Activated CD4-positive, alpha-beta T cell treated with anti-CD3 and anti-CD28 coated beads, Interleukin-2, amount 50 U/mL, for 16 hours (primary cell): ENCODE results near the gene ADNP2.

Experiments used
- DNase-seq: peaks from one replicate; pipeline ENCODE4 v3.0.0-alpha.2; 2020

ADNP2 gene

GRCh38 chr18:80106482-80107051 is 2.5 kb upstream of the ADNP2 start:
- DNase-seq: no peak

GRCh38 chr18:80107426-80107825 is 1.6 kb upstream of the ADNP2 start:
- DNase-seq: no peak

GRCh38 chr18:80108121-80108536 is 933 bp upstream of the ADNP2 start:
- DNase-seq: no peak

GRCh38 chr18:80109676-80110078 is 615 bp downstream of the ADNP2 start:
- peak; percentile 27 for DNase-seq

- DNase-seq: no peak
Observed at GRCh38 chr18:80112624-80113248, 3.7 kb downstream of the ADNP2 start.

GRCh38 chr18:80115035-80115434 is 6.0 kb downstream of the ADNP2 start:
- no peak for DNase-seq

- DNase-seq: no peak
Observed at GRCh38 chr18:80119111-80119510, 10.0 kb downstream of the ADNP2 start.

GRCh38 chr18:80120932-80121331 is 11.9 kb downstream of the ADNP2 start:
- no peak for DNase-seq

GRCh38 chr18:80124131-80124530 is 15.1 kb downstream of the ADNP2 start:
- DNase-seq: no peak

GRCh38 chr18:80126797-80127196 is 17.7 kb downstream of the ADNP2 start:
- DNase-seq: no peak

- no peak for DNase-seq
Observed at GRCh38 chr18:80127635-80128034, 18.6 kb downstream of the ADNP2 start.

- no peak for DNase-seq
Observed at GRCh38 chr18:80129672-80130367, 20.8 kb downstream of the ADNP2 start.

- DNase-seq: no peak
Observed at GRCh38 chr18:80130555-80130954, 21.5 kb downstream of the ADNP2 start.

- DNase-seq: no peak
Observed at GRCh38 chr18:80132180-80132812, 23.2 kb downstream of the ADNP2 start.

- DNase-seq: no peak
Observed at GRCh38 chr18:80133124-80133523, 24.1 kb downstream of the ADNP2 start.

- no peak for DNase-seq
Observed at GRCh38 chr18:80135136-80135535, 26.1 kb downstream of the ADNP2 start.

- DNase-seq: no peak
Observed at GRCh38 chr18:80136679-80137078, 27.6 kb downstream of the ADNP2 start.

- no peak for DNase-seq
Observed at GRCh38 chr18:80137137-80137536, 28.1 kb downstream of the ADNP2 start.

- DNase-seq: no peak
Observed at GRCh38 chr18:80137976-80138375, 28.9 kb downstream of the ADNP2 start.

GRCh38 chr18:80140455-80140985 is 31.5 kb downstream of the ADNP2 start:
- DNase-seq: no peak

- DNase-seq: no peak
Observed at GRCh38 chr18:80143881-80144280, 34.8 kb downstream of the ADNP2 start.

GRCh38 chr18:80145196-80145804 is 36.2 kb downstream of the ADNP2 start:
- no peak for DNase-seq

GRCh38 chr18:80147037-80147417 is 38.0 kb downstream of the ADNP2 start:
- DNase-seq: no peak
